MV-4-11 (cell line): ENCODE results near the gene RAD51AP2.
A peak's percentile ranks its signal among the peaks of the same experiment; 100 is the strongest.
"Not testable (repeated sequence)": the region's sequence is repeated elsewhere in the genome, so short reads cannot be mapped to it uniquely, and the experiment has no call there.

ENCODE experiments used
- DNase-seq: peaks from one replicate; lab custom pipeline; 2025; lab: John Stamatoyannopoulos, UW

RAD51AP2 gene

DNA sequence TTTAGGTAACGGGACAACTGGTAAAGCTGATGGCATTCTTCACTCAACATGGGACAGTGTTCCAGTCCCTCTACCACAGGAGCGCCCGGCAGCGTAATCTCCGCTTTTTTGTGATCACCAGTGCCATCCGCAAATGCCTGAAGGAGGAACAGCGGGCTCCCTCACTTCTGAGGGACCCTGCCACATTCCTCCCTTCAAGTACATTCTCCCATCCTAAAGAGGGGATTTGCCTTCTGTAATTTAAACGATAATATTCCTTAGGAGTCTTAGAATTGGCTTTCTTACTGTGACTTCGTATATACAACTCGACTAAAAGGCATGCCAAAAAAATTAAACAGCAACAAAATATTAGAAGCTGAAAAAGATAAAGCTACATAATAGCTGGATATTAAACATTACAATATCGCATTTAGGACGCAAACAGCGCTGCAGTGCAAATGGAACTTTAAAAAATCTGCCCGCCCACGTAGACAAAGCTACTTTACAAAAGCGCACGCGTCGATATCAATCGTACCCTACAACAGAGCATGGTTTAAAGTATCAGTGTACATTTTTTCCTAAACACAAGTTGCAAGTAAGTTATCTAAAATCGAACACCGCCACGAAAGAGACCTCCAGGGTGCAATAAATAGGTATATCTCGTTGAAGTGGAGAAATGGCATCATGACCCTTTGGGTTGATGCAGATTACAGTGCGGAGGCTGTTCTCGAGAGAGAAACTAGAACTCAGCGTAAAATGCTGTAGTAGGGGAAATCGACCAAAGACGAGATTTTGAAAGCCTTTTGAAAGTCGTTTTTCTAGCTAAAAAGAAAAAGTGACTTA, 20.0 kb upstream of the RAD51AP2 start:
- no peak for DNase-seq

GRCh38 chr2:17536416-17536815, 18.2 kb upstream of the RAD51AP2 start:
- no peak for DNase-seq

GRCh38 chr2:17533546-17533945, 15.3 kb upstream of the RAD51AP2 start:
- no peak for DNase-seq

DNA sequence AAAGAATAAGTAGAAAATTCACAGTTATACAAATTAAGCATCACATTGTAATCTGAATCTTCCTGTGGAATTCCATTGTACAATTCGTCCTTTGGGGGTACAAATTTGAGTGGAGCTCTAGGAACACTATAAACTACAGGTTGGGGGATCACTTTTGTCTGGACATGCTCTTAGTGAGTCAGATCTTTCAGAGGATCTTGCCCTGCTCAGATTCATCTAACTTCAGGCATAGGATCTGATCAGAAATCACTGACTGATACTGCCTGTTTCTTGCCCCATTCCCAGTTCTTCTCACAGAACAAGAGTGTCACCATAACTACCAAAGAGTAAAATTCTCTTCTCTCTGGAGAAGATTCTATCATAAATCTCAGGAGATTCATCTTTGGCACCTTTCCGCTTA, 11.5 kb upstream of the RAD51AP2 start:
- no peak for DNase-seq

DNA sequence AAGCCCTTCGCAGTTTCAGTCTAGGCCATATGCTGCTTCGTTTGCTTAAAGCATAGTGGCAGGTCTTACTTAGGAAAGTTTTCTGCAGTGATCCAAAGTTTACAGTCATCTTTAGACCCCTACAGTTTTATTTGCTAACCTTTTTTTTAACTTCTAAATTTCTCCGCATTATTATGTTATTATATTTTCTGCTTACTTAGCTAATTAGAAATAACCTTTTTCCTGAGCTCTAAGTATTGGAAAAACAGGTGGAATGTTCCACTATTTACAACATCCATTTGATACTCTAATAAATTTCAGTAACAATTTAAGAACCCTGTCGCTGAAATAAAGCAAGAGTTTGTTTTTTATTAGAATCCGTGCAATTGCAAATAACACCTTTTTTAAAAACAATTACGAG, 4.1 kb upstream of the RAD51AP2 start:
- DNase-seq = no peak

DNA sequence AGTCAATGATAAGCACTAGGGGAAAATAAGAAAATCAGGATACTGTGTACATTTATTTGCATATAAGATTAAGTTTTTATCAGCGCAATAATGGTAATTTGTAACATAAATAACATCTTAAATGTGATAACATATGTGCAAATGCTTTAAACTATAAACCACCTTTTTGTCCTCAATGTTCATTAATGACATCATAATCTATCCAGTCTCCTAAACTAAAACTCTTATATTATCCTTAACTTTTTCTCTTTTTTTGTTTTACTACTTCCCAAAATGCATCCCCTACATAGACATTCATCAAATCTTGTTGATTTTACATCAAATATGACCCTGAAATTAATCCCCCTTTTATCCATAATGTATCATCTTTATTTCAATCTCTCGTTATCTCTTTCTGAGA, 3.4 kb upstream of the RAD51AP2 start:
- no peak for DNase-seq

- peak; percentile 9 for DNase-seq
Observed at GRCh38 chr2:17520761-17521160, 2.5 kb upstream of the RAD51AP2 start.

DNA sequence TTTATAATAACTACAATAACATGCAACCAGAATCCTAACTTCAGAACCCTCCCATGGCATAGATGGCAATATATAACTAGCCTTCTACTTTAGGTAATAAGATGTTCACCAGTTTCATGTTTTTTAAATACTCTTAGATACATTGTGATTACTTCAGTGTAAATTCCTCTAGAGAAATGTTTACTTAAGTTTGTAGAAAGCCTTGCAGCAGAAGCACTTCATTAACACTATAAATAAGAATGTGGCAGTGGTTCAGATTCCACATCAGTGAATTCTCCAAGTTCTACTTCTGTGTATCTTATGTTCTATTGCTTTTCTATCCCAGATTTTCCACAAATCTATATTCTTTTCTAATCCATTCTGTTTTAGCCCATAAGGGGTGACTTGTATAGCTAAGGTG, 1.2 kb upstream of the RAD51AP2 start:
- no peak for DNase-seq

DNA sequence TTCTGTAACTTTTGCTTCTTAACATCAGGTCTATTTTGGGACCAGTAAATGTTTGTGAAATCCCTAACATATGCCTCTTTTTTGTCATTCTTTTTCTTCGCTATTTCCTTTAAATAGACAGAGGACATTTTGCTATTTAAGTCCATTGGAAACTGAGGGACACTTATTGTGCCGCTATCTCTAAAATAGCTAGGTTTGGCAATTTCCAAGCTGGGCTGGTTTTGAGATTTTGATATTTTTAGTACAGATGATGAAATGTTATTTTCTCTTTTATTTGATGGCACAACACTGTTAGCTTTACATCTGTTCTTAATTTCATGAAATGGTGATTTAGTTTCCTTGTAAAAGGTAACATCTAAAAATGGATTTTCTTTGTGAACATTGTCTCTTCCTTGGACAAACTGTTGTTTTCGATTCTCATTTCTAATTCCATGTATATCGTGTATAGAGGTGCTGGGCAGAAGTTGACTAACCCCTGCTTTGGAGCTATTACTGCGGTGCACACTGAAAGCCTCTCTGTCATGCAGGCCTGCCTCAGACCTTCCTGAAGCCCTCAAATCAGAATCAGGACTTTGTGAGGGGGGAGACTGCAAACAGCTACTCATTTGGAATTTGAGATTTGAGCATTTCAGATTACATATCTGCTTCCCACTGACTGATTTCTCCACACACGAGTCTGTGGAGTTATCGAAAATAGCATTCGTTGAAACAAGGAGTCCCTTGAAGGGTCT, 594 bp downstream of the RAD51AP2 start:
- peak; percentile 37 for DNase-seq

GRCh38 chr2:17515652-17516051, 2.6 kb downstream of the RAD51AP2 start:
- peak; percentile 92 for DNase-seq

- no peak for DNase-seq
Observed at GRCh38 chr2:17506736-17507616, 11.3 kb downstream of the RAD51AP2 start.

DNA sequence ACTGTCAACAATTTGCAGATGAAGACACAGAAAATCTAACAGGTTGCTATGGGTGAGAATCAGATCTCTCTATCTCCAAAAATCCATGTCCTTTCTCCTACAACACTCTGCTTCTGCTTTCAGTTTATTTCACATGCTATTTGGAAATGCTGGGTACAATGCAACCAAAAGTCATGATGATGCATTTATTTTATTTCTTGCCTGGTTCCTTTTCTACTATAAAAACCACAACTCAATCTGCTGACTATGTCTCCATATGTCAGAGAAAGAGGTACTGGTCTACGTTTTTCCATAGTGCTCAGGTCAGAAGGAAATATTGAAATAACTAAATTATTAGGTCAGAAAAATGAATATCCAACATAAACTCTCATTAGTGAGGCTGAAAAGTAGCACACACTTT, 20.5 kb downstream of the RAD51AP2 start:
- no peak for DNase-seq

- no peak for DNase-seq
Observed at GRCh38 chr2:17495590-17495989, 22.6 kb downstream of the RAD51AP2 start.

GRCh38 chr2:17490165-17490564, 28.1 kb downstream of the RAD51AP2 start:
- DNase-seq = not testable (repeated sequence)

DNA sequence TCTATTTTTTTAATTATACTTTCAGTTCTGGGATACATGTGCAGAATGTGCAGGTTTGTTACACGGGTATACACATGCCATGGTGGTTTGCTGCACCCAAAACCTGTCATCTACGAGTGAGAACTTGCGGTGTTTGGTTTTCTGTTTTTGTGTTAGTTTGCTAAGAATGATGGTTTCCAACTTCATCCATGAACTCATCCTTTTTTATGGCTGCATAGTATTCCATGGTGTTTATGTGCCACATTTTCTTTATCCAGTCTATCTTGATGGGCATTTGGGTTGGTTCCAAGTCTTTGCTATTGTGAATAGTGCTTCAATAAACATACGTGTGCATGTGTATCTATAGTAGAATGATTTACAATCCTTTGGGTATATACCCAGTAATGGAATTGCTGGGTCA, 29.6 kb downstream of the RAD51AP2 start:
- not testable (repeated sequence) for DNase-seq

DNA sequence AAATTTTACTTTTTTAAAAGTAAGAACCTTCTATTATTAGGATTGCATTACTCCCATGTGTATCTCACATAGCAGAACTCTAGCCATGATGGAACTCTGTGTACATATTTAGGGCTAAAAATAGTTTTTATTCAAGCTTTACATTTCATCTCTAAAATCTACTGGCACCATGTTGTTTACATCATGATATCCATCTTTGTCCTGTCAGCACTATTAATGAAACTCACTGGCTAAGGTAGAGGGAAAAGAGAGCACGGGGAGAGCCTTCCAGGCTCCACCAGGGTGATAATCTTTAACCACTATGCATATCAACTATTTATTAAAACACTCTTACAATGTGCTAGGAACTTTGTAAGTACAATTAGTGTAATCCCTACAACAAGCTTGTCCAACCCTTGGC, 34.7 kb downstream of the RAD51AP2 start:
- no peak for DNase-seq

GRCh38 chr2:17482651-17483050, 35.6 kb downstream of the RAD51AP2 start:
- no peak for DNase-seq

- no peak for DNase-seq
Observed at GRCh38 chr2:17479875-17480274, 38.4 kb downstream of the RAD51AP2 start.

GRCh38 chr2:17476830-17477229, 41.4 kb downstream of the RAD51AP2 start:
- DNase-seq = no peak

DNA sequence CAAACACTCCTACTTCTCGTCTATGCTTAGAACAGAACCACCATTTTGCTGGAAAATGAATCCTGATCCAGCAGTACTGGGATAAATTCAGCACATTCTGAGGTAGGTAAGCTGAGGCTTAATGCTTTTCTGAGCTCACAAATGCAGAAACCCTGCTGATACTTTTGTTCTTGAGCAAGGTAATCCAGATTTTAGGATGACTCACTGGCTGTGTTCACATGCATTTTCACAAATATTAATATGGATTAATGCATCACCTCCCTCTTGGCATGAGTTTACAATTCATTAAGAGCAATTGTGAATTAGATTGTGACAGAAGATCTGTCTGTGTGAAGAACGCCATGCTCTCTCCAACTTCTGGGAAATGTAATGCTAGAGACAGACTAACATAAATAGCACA, 42.2 kb downstream of the RAD51AP2 start:
- no peak for DNase-seq

- DNase-seq = peak; percentile 46
Observed at GRCh38 chr2:17475286-17475685, 43.0 kb downstream of the RAD51AP2 start.

DNA sequence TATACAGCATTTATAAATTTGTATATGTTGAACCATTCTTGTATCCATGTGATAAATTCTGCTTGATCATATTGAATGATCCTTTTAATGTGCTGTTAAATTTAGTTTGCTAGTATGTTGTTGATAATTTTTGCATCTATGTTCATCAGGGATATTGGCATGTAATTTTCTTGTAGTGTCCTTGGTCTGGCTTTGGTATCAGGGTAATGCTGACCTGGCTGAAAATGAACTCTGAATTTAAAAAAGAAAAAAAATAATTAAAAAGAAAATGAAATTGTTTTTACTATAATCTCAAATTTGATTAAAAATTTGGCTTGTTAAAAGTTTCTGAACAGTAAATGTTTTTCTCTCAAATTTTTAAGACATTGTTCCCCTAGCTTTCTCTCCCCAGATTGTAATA, 46.3 kb downstream of the RAD51AP2 start:
- no peak for DNase-seq
